ENCODE data around the gene SAP30BP. TPM values are rescaled to one million over a fixed set of nuclear protein-coding genes. Genes with fewer than 3 reads are reported as not detected.

The SAP30BP gene
- total and polyA plus RNA-seq, 10 of the 15 experiments (the other 5 are each of a cell fraction or from before 2014, with no cell fraction given): 57.9 to 166 (median 94.5) TPM

DNA sequence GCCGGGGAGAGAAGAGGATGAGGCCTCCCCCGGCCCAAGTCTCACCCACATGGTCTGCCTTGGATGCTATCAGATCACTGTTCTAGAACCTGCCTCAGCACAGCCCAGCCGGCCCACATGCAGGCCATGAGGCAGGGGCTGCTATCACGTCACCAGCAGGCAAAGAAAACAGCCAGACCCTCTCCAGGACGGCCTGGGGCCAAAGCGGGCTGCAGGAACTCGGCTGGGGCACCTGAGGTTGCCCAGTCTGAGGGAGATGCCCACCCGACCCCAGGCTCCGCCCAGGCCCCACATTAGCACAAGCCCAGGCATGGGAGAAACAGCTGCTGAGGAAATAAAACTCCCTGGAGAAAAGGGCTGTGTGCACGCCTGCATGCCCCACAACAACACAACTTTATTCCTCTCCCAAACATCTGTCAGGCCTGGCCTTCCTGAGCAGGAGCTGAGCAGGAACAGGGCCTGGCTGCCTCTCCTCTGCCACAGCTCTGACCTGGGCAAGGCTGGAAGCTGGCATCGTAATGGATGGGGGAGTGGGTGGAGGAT lies 40.6 kb upstream of the SAP30BP start:
- no peak overlapping the region for H3K27ac ChIP-seq (ENCODE audit: control insufficient read depth, insufficient read depth)
- H2AFZ ChIP-seq (ENCODE audit: control insufficient read depth, low read depth, low read length): no peak overlapping the region
- peaks cover 0 to 2% of the 10 kb centered on the region in 2 experiments; a peak in 1 of 4 replicates for H3K36me3 ChIP-seq (ENCODE audit: control insufficient read depth in 2 of 2, insufficient read depth in 2 of 2, low read length in 1 of 2)
- BruUV-seq (replicated peaks): no TSS peak
- no peaks in the 10 kb centered on the region for H3K9me3 ChIP-seq (replicated peaks; ENCODE audit: control insufficient read depth, insufficient read depth, low read length)
- no peaks in the 10 kb centered on the region for H3K79me2 ChIP-seq (ENCODE audit: control insufficient read depth, insufficient read depth, low read length)
- SMC1A ChIA-PET (ENCODE audit: uncharacterized antibody, unreplicated experiment): no interaction called here
- no peak overlapping the region for H3K9ac ChIP-seq (ENCODE audit: control insufficient read depth, insufficient read depth, low read length)
- ATAC-seq (no peak), DNase-seq (ENCODE audit: low read depth, low spot score) (no peak), FAIRE-seq (no peak)
- intact Hi-C loops (cut with micrococcal nuclease; ENCODE audit: unreplicated experiment): no loop called here
- H3K27me3 ChIP-seq (replicated peaks in 1 of 2; ENCODE audit: control insufficient read depth in 2 of 2, insufficient read depth in 2 of 2, low read length in 1 of 2): no peaks in the 10 kb centered on the region
- 65% methylated on average over 11 of the region's 11 CpGs for WGBS (ENCODE audit: insufficient coverage, insufficient replicate concordance, low lambda C conversion rate, missing lambda C conversion rate)
- no peak overlapping the region for H3K4me3 ChIP-seq
- TF ChIP-seq POLR2A (IDR thresholded peaks at IDR 0.05; ENCODE audit: low read depth, low read length): 0 out of 2 replicates have a peak, but pooled peaks have one; percentile 10
- TF ChIP-seq STAT3 (IDR thresholded peaks at IDR 0.05; ENCODE audit: low read depth, low read length): no peak
- H3K4me2 ChIP-seq (ENCODE audit: control insufficient read depth, insufficient read depth): no peak overlapping the region
- POLR2A ChIA-PET: no interaction called here
- RAD21 ChIA-PET (ENCODE audit: unreplicated experiment): no interaction called here
- CTCF ChIA-PET: interaction anchor here (0.6 to 2.5 kb wide), 6 partner anchors 25 to 122 kb away, joined by 3 to 6 read pairs (median 3); partner anchors contain the start of gene RECQL5
- in situ Hi-C loops (cut with MboI): no loop called here
- no peaks in the 10 kb centered on the region for H3K4me1 ChIP-seq (ENCODE audit: control insufficient read depth, insufficient read depth, low read length)
- no peaks in the 10 kb centered on the region for H4K20me1 ChIP-seq (ENCODE audit: control insufficient read depth, insufficient read depth)

DNA sequence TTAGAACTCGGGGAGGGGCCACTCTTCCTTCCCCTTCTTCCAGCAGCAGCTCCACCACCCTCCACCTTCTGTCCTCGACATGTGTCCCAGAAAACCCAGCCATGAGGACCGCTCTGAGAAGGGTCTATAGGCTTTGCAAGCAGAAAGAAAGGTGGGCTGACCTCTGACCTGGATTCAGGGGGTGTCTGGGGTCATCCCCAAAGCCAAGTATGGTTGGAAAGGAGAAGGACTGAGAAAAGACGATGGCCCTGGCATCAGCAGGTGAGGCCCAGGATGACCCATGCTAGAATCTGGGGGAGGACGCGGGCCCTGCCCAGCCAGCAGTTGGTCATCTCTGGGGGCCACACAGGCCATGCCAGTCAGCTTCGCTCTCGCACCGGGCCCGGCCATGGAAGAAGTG lies 40.0 kb upstream of the SAP30BP start:
- ATAC-seq: no peak
- 79% methylated on average over 10 of the region's 10 CpGs for WGBS (ENCODE audit: insufficient coverage, insufficient replicate concordance, low lambda C conversion rate, missing lambda C conversion rate)
- in situ Hi-C loops (cut with MboI): no loop called here
- intact Hi-C loops (cut with micrococcal nuclease; ENCODE audit: unreplicated experiment): no loop called here
- POLR2A ChIA-PET: no interaction called here
- SMC1A ChIA-PET (ENCODE audit: uncharacterized antibody, unreplicated experiment): no interaction called here
- Histone ChIP-seq H3K4me3 (no peak overlapping the region), H3K4me2 (ENCODE audit: control insufficient read depth, insufficient read depth) (no peak overlapping the region), H3K79me2 (ENCODE audit: control insufficient read depth, insufficient read depth, low read length) (no peaks in the 10 kb centered on the region), H3K27ac (ENCODE audit: control insufficient read depth, insufficient read depth) (no peak overlapping the region), H3K9me3 (replicated peaks; ENCODE audit: control insufficient read depth, insufficient read depth, low read length) (no peaks in the 10 kb centered on the region), H2AFZ (ENCODE audit: control insufficient read depth, low read depth, low read length) (no peak overlapping the region), H3K27me3 (replicated peaks in 1 of 2; ENCODE audit: control insufficient read depth in 2 of 2, insufficient read depth in 2 of 2, low read length in 1 of 2) (no peaks in the 10 kb centered on the region), H3K36me3 (ENCODE audit: control insufficient read depth in 2 of 2, insufficient read depth in 2 of 2, low read length in 1 of 2) (peaks cover 0 to 2% of the 10 kb centered on the region in 2 experiments; a peak in 1 of 4 replicates), H4K20me1 (ENCODE audit: control insufficient read depth, insufficient read depth) (no peaks in the 10 kb centered on the region), H3K4me1 (ENCODE audit: control insufficient read depth, insufficient read depth, low read length) (no peaks in the 10 kb centered on the region), H3K9ac (ENCODE audit: control insufficient read depth, insufficient read depth, low read length) (no peak overlapping the region)
- no peak for DNase-seq (ENCODE audit: low read depth, low spot score)
- FAIRE-seq: no peak
- no TSS peak for BruUV-seq (replicated peaks)
- TF ChIP-seq POLR2A (IDR thresholded peaks at IDR 0.05; ENCODE audit: low read depth, low read length): 0 out of 2 replicates have a peak, but pooled peaks have one; percentile 1
- TF ChIP-seq, protein P1, sequence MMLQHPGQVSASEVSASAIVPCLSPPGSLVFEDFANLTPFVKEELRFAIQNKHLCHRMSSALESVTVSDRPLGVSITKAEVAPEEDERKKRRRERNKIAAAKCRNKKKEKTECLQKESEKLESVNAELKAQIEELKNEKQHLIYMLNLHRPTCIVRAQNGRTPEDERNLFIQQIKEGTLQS (IDR thresholded peaks at IDR 0.05; ENCODE audit: borderline replicate concordance, extremely low read depth, low read depth, low read length): no peak
- CTCF ChIA-PET: interaction anchor here (0.7 to 13.0 kb wide), 3 partner anchors 24 to 120 kb away, joined by 3 to 336 read pairs (median 3); no protein-coding TSS in a partner anchor
- RAD21 ChIA-PET (ENCODE audit: unreplicated experiment): no interaction called here
